HG03469 (cell line): ENCODE results near the gene FAH.
"Not testable (repeated sequence)": the region's sequence is repeated elsewhere in the genome, so short reads cannot be mapped to it uniquely, and the experiment has no call there.

Experiments
- ATAC-seq: cut with Tn5 transposase; IDR thresholded peaks from one replicate; pipeline ENCODE4 v1.9.1; 2021; ENCODE audit warnings: mild to moderate bottlenecking, moderate library complexity, moderate number of reproducible peaks; ENCODE audit not compliant: unreplicated experiment

Gene FAH

GRCh38 chr15:80151148-80151547 lies 1.7 kb upstream of the FAH start:
- ATAC-seq: no peak

DNA sequence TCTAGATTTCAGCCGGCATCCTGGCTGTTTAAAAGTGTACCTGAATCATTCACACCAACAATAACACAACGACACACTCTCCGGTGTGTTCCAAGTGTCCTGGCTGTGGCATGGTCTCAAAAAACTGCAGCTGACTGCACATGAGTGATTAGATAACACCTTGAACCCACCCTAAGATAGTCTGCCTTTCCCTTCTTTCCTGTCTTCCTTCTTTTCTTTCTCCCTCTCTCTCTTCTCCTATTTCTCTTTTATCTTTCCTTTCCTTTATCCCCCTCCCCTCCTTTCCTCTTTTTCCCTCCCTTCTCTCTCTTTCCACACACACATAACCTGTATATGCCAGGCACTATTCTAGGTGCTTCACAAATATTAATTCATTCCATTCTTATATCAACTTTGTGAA lies 1.2 kb upstream of the FAH start:
- ATAC-seq: no peak

DNA sequence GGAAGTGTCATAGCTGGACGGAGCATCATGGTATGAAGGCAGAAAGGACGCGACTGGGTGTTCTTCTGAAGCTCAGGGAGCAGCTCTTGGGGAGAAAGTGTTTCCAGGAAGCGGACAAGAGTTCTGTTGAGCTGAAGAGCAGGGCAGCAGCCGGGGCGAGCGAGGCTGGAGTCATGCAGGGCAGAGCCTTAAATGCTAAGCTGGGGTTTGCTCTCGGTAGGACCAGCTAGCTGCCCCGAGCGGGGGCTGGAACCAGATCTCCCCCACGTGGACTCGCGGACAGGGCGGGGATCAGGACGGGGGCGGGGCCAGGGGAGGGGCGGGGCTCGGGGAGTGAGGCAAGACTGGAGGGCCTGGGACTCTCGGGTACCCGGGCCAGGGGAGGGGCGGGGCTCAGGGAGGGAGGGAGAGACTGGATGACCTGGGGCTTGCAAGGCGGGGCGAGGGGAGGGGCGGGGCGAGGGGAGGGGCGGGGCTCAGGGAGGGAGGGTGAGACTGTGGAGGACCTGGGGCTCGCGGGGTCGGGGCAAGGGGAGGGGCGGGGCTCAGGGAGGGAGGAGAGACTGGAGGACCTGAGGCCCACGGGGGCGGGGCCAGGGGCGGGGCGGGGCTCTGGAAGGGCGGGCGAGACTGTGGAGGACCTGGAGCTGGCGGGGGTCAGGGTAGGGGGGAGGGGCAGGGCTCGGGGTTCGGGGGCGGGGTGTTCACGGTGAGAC lies 461 bp upstream of the FAH start:
- ATAC-seq: peak; percentile 37

GRCh38 chr15:80153900-80154299 lies 1.1 kb downstream of the FAH start:
- no peak for ATAC-seq

DNA sequence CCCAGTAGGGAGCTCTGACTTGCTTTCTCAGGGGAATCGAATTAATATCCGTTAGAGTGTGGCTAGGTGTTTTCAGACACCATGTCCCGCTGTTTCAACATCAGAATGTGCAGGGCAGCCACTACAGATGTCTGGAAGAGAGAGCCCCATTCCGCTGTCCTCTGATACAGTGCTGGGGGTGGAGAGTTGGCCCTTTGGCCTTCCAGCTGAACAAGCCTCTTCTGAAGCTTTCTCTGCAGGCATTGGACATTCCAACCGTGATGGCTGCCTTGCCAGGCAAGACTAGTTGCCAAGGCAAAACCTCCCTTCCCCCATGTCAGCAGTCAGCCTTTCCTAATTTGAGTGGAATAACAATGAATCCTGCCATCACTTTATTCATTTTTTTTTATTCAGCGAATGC lies 1.5 kb downstream of the FAH start:
- no peak for ATAC-seq

GRCh38 chr15:80155001-80155377 lies 2.2 kb downstream of the FAH start:
- no peak for ATAC-seq

GRCh38 chr15:80155378-80156175 lies 2.8 kb downstream of the FAH start:
- ATAC-seq: not testable (repeated sequence)

- ATAC-seq: no peak
These were observed 3.4 kb downstream of the FAH start for GRCh38 chr15:80156176-80156720.

GRCh38 chr15:80157215-80157614 lies 4.4 kb downstream of the FAH start:
- no peak for ATAC-seq

DNA sequence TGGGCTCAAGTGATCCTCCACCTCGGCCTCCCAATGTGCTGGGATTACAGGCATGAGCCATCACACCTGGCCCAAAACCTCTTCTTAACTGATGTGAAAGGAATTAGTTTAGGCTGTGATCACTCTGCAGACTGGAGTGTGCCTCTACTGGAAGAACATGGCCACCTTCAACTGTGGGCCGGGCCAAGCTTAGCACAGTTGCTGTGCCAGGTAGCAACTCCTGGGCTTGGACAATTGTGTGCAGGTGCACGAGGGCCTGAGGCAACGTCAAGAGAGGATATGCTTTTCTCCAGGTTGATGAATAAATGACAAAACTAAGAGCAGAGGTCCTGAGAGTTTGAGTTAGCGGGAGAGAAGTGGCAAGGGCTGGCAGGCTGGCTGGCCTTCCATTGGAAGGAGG lies 6.5 kb downstream of the FAH start:
- no peak for ATAC-seq

DNA sequence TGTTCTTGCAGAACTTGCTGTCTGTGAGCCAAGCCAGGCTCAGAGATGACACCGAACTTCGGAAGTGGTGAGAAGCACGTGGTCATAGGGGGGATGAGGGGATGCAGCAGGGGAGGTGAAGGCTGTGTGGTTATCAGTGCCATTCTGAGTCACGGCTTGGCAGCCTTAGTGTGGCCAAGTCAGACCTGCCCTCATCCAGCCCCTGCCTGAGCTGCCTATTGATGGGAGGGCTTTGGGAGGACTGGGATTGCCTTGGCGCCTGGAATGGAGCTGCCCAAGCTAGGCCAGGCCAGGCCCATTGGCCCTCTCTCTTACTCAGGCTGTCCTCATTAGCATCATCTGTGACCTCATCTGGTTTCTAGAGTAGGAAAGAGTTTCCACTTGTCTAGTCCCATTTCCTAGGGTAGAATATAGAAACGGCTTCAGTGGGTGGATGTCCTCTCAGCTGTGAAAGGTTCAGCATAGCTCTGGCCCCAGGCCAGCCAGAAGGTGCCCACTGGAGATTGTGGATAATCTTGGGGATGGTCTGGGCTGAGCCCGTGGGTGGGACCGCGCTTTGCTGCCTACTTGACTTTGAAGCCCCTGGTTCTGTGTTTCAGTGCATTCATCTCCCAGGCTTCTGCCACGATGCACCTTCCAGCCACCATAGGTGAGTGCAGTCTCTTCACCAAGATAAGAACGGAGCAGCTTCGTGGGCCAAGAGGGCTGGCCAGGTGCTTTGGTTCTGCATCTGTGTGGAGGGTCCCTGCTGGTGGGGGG lies 7.2 kb downstream of the FAH start:
- no peak for ATAC-seq

DNA sequence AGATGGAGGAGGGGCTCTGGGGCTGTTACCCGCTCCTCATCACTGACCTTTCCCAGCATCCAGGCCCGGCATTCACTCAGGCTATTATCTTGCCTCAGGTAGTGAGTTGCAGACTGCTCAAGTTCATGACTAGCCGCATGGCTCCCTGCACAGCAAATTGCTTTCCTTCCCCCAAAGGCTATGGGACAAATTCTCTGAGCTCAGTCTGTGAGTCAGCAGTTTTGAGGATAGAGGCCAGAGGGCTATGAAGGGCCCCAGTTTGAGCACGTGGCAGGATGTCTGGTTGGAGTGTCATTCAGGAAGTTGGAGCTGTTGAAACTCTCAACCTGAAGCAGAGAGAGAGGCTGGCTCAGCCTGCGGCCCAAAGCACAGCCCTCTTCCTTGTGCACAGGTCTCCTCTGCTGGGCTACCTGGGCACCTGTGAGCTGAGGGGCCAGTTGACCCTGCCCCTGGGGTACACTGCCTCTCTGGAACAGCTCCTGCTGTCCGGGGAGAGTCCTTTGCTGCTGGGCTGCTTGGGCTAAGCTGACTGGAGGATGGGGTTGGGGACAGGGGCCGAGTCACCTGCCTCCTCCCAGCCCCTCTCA lies 7.9 kb downstream of the FAH start:
- ATAC-seq: no peak

DNA sequence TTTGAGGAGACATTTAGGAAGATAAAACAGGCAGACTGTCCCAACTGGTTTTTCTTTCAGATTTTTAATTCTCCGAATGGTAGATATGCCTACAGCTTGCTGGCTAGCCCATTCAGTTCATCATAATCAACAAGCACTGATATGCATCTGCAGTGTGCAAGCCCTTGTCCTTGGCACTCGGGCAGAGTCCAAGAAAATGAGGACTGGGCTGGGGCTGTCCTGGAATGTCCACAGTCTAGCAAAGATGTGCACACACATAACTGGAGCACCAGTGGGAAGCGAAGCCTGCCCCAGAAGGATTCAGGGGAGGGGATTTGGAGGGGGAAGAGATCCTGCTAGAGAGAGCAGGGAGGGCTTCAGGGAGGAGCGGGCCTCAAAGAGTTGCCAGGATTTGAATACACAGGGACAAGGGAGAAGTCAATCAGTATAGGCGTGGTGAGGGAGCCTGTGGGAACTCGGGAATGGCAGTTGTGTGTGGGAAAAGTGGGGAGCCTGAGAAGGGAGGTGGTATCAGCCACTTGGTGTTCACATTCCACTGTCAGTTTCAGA lies 8.7 kb downstream of the FAH start:
- ATAC-seq: no peak

- no peak for ATAC-seq
These were observed 9.3 kb downstream of the FAH start for GRCh38 chr15:80162059-80162554.

DNA sequence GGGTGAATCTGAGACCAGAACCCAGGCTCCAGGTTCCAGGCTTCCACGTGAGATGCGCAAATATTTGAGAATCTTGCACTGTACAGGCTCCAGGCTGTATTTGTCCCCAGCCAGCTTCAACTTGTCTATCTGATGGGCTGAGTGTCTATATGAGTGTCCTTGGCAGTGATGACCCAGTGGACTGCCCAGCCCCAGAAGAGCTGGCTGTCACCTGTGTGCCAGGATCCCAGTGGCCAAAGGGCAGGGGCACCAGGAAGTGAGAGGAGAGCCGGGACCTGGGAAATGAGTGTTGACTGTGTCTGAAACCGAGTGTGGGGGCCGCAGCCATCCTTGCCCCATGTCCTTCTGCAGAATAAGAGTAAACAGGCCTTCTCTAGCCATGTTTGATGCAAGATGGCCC lies 10.4 kb downstream of the FAH start:
- ATAC-seq: no peak

DNA sequence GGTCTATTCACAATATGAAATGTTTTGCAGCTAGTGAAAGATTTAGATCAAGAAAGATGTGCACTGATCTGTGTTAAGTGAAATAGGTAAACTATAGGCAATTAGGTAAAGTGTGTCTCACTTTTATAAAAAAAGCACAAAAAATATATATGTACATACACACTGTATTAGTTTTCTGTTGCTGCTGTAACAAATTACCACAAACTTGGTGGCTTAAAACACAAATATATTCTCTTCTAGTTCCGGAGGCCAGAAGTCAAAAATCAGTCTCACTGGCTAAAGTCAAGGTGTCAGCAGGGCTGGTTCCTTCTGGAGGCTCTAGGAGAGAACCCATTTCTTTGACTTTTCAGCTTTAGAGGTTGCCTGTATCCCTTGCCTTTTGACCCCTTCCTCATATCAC lies 11.1 kb downstream of the FAH start:
- ATAC-seq: no peak

DNA sequence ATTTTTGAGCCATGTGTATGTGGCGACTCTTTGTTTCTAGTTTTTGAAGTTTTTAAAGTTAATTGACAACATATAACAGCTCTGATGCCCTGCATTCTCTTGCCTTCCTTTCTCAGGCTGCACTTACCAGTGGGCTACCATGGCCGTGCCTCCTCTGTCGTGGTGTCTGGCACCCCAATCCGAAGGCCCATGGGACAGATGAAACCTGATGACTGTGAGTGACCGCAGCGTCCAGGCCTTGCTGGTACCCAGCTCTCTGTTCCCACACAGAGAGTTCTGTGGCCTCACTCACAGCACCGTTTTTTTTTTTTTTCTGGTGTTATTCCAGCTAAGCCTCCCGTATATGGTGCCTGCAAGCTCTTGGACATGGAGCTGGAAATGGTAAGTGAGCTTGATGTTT lies 15.1 kb downstream of the FAH start:
- no peak for ATAC-seq

DNA sequence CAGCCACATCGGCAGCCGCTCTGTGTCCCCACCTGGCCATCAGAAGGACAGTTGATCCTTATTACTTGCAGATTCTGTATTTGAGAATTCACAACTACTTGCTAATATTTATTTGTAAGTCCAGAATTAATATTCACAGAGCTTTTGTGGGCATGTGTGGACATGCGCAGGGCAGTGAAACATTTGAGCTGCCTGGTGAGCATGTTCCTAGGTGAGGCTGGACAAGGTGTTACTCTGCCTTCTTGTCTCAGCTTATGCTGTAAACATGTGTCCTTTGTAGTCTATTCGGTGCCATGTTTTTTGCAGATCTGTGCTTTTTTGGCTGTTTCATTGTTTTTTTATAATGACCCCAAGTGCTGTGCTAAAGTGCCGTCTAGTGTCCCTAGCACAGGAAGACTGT lies 15.6 kb downstream of the FAH start:
- ATAC-seq: no peak

- ATAC-seq: no peak
These were observed 17.1 kb downstream of the FAH start for GRCh38 chr15:80169768-80170357.

DNA sequence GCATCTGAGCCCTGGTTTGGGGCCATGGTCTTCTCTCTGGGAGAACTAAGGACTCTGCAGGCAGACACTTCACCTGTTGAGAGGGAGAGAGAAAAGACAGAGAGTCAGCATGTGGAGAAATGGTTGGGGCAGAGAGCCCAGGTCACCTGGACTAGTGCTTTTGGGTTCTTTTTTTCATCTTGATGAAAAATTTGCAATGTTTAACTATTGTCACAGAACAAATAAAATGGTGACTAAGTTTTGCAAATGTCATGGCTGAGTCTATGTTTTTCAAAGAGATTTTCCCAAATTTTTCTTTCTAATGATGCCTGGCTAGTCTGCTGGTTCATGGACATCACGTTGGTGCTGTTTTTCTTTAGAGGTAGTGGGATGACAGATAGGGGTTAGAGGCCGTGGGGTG lies 17.8 kb downstream of the FAH start:
- ATAC-seq: no peak
